C4-2B (cell line): ENCODE results near the gene PVALEF.

ENCODE experiments used
- ZFX ChIP-seq: fragments of 450-650 bp; IDR thresholded peaks from 2 replicates; pipeline ENCODE4 v1.6.1; 2017
- TF ChIP-seq, protein P1 (sequence below): fragments of 450-650 bp; conservative IDR thresholded peaks from 2 replicates; pipeline ENCODE4 v1.5.1; 2017; ENCODE audit warnings: mild to moderate bottlenecking

DNA sequence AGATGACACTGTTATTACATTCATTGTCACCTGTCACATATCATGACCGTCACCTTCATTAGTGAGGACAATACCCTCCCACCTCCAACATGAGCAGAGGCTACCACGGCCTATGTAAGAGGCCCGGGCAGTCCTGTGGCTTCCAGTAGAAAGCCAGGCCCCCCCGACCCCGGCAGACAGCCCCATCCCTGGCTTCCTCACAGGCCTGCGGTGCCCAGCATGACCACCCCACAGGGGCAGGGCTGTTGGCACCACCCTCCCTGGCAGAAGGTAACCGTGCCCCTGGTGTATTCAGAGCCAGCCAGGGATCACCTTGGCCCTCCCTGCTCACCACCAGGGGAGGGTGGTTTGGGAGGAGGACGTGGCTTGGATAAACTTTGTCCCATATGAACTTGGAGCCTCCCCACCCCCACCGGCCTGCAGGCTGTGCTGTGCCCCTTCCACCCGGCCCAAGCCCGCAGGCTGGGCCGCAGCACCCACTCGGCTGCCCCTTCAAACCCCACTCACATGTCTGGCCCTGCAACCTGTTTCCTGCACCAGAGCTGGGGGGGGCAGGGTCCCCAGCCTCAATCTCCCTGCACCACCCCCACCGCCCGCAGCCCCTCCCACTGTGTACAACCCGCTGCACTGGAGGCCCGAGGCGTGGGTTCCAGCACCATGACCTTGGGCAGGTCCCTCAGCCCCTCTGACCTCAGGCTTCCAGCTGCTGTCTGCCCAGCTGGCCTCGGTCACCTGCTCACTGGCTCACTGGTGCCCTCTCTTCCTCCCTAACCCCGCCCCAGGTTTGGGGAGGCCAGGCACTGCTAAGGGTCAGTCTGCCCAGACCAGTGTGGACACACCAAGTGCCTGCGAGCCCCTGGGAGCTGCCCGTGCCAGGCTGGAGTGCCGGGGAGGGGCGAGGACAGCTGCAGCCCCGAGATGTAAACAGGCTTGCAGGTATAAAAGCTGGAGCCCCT, 13.1 kb downstream of the PVALEF start:
- TF ChIP-seq, protein P1, sequence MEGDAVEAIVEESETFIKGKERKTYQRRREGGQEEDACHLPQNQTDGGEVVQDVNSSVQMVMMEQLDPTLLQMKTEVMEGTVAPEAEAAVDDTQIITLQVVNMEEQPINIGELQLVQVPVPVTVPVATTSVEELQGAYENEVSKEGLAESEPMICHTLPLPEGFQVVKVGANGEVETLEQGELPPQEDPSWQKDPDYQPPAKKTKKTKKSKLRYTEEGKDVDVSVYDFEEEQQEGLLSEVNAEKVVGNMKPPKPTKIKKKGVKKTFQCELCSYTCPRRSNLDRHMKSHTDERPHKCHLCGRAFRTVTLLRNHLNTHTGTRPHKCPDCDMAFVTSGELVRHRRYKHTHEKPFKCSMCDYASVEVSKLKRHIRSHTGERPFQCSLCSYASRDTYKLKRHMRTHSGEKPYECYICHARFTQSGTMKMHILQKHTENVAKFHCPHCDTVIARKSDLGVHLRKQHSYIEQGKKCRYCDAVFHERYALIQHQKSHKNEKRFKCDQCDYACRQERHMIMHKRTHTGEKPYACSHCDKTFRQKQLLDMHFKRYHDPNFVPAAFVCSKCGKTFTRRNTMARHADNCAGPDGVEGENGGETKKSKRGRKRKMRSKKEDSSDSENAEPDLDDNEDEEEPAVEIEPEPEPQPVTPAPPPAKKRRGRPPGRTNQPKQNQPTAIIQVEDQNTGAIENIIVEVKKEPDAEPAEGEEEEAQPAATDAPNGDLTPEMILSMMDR = no peak
- no peak for TF ChIP-seq ZFX
